Mesenchymal stem cell (in vitro differentiated cells and primary cell): ENCODE measurements around the gene PLIN1.

Experiments used
- DNase-seq: peaks from one replicate; pipeline ENCODE4 v3.0.0-alpha.2; 2013
- H2AFZ ChIP-seq: one replicate; pipeline ENCODE4 v1.6.1; 2013; ENCODE audit warnings: low read depth, mild to moderate bottlenecking, control low read depth, inconsistent platforms, low read length, moderate library complexity
- H2AK5ac ChIP-seq: 2 replicates; pipeline ENCODE4 v1.6.1; 2013; ENCODE audit warnings: low read length, moderate library complexity, mild to moderate bottlenecking, inconsistent platforms; ENCODE audit not compliant: severe bottlenecking
- H2BK120ac ChIP-seq: one replicate; pipeline ENCODE4 v1.6.1; 2013; ENCODE audit warnings: low read depth, mild to moderate bottlenecking, inconsistent platforms, low read length, moderate library complexity
- H2BK12ac ChIP-seq, 2 experiments: one replicate each; pipeline ENCODE4 v1.6.1; 2013; ENCODE audit warnings: inconsistent platforms in 2 of 2, low read length in 2 of 2, mild to moderate bottlenecking in 2 of 2, moderate library complexity in 2 of 2, control low read depth in 1 of 2
- H2BK15ac ChIP-seq: one replicate; pipeline ENCODE4 v1.6.1; 2013; ENCODE audit warnings: mild to moderate bottlenecking, low read depth, inconsistent platforms; ENCODE audit not compliant: poor library complexity, severe bottlenecking
- H2BK5ac ChIP-seq: 2 replicates; pipeline ENCODE4 v1.6.1; 2013; ENCODE audit warnings: low read depth, mild to moderate bottlenecking, low read length, control low read depth, inconsistent platforms; ENCODE audit not compliant: poor library complexity, severe bottlenecking
- H3K14ac ChIP-seq, 2 experiments: one replicate each; pipeline ENCODE4 v1.6.1; 2013; ENCODE audit warnings: inconsistent platforms in 2 of 2, low read length in 2 of 2, control low read depth in 1 of 2, mild to moderate bottlenecking in 1 of 2, moderate library complexity in 1 of 2
- H3K18ac ChIP-seq, 2 experiments: one replicate each; pipeline ENCODE4 v1.6.1; 2013; ENCODE audit warnings: inconsistent platforms in 2 of 2, low read length in 2 of 2, control low read depth in 1 of 2, low read depth in 1 of 2, mild to moderate bottlenecking in 1 of 2
- H3K23ac ChIP-seq, 2 experiments: one replicate each; pipeline ENCODE4 v1.6.1; 2013; ENCODE audit warnings: inconsistent platforms in 2 of 2, low read length in 2 of 2, mild to moderate bottlenecking in 2 of 2, moderate library complexity in 2 of 2, control low read depth in 1 of 2
- H3K27ac ChIP-seq: 2 replicates; pipeline ENCODE4 v1.5.1; 2013; ENCODE audit warnings: mild to moderate bottlenecking, moderate library complexity, low read length, control low read depth, inconsistent platforms; ENCODE audit not compliant: poor library complexity, severe bottlenecking
- H3K27me3 ChIP-seq, 2 experiments: 2 replicates each; pipeline versions ENCODE4 v1.6.1 to v1.7.0; 2013; ENCODE audit warnings: low read length in 2 of 2, mild to moderate bottlenecking in 2 of 2, moderate library complexity in 2 of 2, control low read depth in 1 of 2, inconsistent platforms in 1 of 2; ENCODE audit not compliant: control insufficient read depth in 1 of 2, insufficient read depth in 1 of 2
- H3K36me3 ChIP-seq, 2 experiments: 2 replicates each; pipeline versions ENCODE4 v1.6.1 to v1.7.0; 2013; ENCODE audit warnings: low read length in 2 of 2, control low read depth in 1 of 2, inconsistent platforms in 1 of 2, low read depth in 1 of 2, mild to moderate bottlenecking in 1 of 2; ENCODE audit not compliant: insufficient read depth in 2 of 2, control insufficient read depth in 1 of 2
- H3K4ac ChIP-seq, 2 experiments: one replicate each; pipeline ENCODE4 v1.6.1; 2013; ENCODE audit warnings: inconsistent platforms in 2 of 2, low read length in 2 of 2, mild to moderate bottlenecking in 2 of 2, moderate library complexity in 2 of 2, control low read depth in 1 of 2, low read depth in 1 of 2
- H3K4me1 ChIP-seq: 2 replicates; pipeline ENCODE4 v1.6.1; 2013; ENCODE audit warnings: low read depth, low read length, control low read depth; ENCODE audit not compliant: control insufficient read depth, insufficient read depth
- H3K4me2 ChIP-seq: 2 replicates; pipeline ENCODE4 v1.6.1; 2013; ENCODE audit warnings: low read length, mild to moderate bottlenecking, inconsistent platforms; ENCODE audit not compliant: poor library complexity, severe bottlenecking
- H3K4me3 ChIP-seq, 2 experiments: 2 replicates each; pipeline versions ENCODE4 v1.5.1 to v1.7.0; 2013; ENCODE audit warnings: low read length in 2 of 2, mild to moderate bottlenecking in 2 of 2, control low read depth in 1 of 2, low read depth in 1 of 2; ENCODE audit not compliant: insufficient read depth in 1 of 2
- H3K79me1 ChIP-seq: replicated peaks from 2 replicates; pipeline ENCODE4 v1.6.1; 2013; ENCODE audit warnings: mild to moderate bottlenecking, control low read depth, low read length, inconsistent platforms; ENCODE audit not compliant: poor library complexity, severe bottlenecking
- H3K9ac ChIP-seq: 2 replicates; pipeline ENCODE4 v1.7.0; 2013; ENCODE audit warnings: mild to moderate bottlenecking, low read length, moderate library complexity
- H3K9me3 ChIP-seq: 2 replicates; pipeline ENCODE4 v1.7.0; 2013; ENCODE audit warnings: mild to moderate bottlenecking, low read length; ENCODE audit not compliant: control insufficient read depth
- H4K8ac ChIP-seq: one replicate; pipeline ENCODE4 v1.6.1; 2013; ENCODE audit warnings: inconsistent platforms, mild to moderate bottlenecking, low read length, moderate library complexity
- H4K91ac ChIP-seq: one replicate; pipeline ENCODE4 v1.6.1; 2013; ENCODE audit warnings: mild to moderate bottlenecking, low read length, inconsistent platforms
- WGBS: methylation state at CpG from one replicate; pipeline ENCODE4 v1.1.7; 2013; ENCODE audit warnings: mixed read lengths; 5-methylcytosine and 5-hydroxymethylcytosine counted together

PLIN1 gene

DNA sequence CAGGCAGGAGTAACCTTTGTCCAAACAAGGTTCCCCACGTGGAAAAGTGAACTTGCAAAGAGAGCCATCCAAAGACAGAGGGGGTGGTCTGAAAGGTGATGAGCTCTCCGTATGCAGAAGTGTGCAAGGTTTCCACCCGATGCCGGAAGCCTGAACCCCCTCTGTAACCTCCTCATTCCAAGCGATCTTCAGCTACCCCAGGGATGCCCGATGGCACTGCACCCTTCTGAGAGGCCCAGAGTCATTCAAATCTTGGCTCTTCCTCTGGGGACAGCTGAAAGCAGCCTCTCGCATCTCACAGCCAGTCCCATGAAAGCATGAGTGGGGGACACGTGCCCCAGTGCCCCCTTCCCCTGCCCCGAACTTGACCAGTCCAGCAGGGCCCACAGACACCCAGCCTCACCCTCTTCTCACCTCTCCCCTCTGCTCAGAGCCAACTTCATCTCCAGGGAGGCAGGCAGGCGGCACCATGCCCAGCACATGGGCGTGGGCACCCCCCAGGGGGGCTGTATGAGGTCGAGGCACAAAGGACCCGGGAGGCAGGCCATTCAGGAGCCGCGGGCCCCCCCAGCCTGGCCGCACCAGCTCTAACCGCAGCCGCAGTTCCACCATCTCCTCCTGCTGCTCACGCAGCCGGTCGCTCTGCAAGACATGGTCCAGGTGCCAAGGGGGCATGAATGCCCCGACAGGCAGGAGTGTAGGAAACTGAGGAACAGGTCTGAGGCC is 32.6 kb downstream of the PLIN1 start:
- H3K79me1 ChIP-seq: peaks cover 13% of the 10 kb centered on the region
- peaks cover 55 to 62% of the 10 kb centered on the region in 2 experiments for H3K36me3 ChIP-seq
- 92% methylated on average over 22 of the region's 22 CpGs for WGBS
- H2BK15ac ChIP-seq: no peak overlapping the region
- no peak overlapping the region for H3K4ac ChIP-seq
- H3K9ac ChIP-seq: peak overlapping the region; percentile 18
- H3K27ac ChIP-seq: no peak overlapping the region
- no peak overlapping the region for H2BK5ac ChIP-seq
- no peaks in the 10 kb centered on the region for H3K27me3 ChIP-seq
- H2BK12ac ChIP-seq: no peak overlapping the region
- DNase-seq: no peak
- H3K9me3 ChIP-seq: no peaks in the 10 kb centered on the region
- no peak overlapping the region for H4K91ac ChIP-seq
- H3K23ac ChIP-seq: no peak overlapping the region
- no peak overlapping the region for H2AFZ ChIP-seq
- H3K18ac ChIP-seq: no peak overlapping the region
- no peak overlapping the region for H2AK5ac ChIP-seq
- peaks cover 4% of the 10 kb centered on the region for H3K4me1 ChIP-seq
- no peak overlapping the region for H3K14ac ChIP-seq
- no peak overlapping the region for H2BK120ac ChIP-seq
- no peak overlapping the region for H4K8ac ChIP-seq
- no peak overlapping the region for H3K4me2 ChIP-seq
- no peak overlapping the region for H3K4me3 ChIP-seq

DNA sequence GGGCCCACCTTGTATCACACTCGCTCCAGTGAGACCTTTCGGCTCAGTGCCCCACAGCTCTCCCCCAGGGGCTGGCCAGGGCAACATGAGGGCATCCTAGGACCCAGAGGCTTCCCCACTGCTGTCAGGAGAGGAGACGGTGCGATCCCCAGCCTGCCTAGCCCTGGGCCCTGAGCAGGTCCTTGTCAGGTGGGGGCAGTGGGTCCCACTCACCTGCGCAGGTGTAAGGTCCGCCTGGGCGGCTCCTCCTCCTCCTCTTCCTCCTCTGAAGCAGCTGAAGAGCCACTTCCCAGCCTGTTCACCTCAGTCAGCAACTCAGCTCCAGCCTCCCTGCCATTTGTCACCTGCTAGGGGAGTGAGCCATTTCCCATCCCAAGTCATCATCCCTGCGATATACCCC is 33.5 kb downstream of the PLIN1 start:
- no peak overlapping the region for H3K27ac ChIP-seq
- no peak overlapping the region for H4K91ac ChIP-seq
- H3K23ac ChIP-seq: no peak overlapping the region
- H3K14ac ChIP-seq: no peak overlapping the region
- no peak overlapping the region for H3K9ac ChIP-seq
- no peak overlapping the region for H2BK12ac ChIP-seq
- H2BK5ac ChIP-seq: no peak overlapping the region
- no peak overlapping the region for H3K18ac ChIP-seq
- no peak overlapping the region for H2AFZ ChIP-seq
- no peak overlapping the region for H3K4ac ChIP-seq
- H3K4me2 ChIP-seq: no peak overlapping the region
- no peak overlapping the region for H4K8ac ChIP-seq
- no peaks in the 10 kb centered on the region for H3K9me3 ChIP-seq
- 98% methylated on average over 8 of the region's 8 CpGs for WGBS
- no peaks in the 10 kb centered on the region for H3K27me3 ChIP-seq
- H3K79me1 ChIP-seq: peaks cover 13% of the 10 kb centered on the region
- peaks cover 4% of the 10 kb centered on the region for H3K4me1 ChIP-seq
- no peak overlapping the region for H2BK15ac ChIP-seq
- no peak for DNase-seq
- no peak overlapping the region for H3K4me3 ChIP-seq
- peaks cover 62 to 70% of the 10 kb centered on the region in 2 experiments for H3K36me3 ChIP-seq
- H2BK120ac ChIP-seq: no peak overlapping the region
- no peak overlapping the region for H2AK5ac ChIP-seq

DNA sequence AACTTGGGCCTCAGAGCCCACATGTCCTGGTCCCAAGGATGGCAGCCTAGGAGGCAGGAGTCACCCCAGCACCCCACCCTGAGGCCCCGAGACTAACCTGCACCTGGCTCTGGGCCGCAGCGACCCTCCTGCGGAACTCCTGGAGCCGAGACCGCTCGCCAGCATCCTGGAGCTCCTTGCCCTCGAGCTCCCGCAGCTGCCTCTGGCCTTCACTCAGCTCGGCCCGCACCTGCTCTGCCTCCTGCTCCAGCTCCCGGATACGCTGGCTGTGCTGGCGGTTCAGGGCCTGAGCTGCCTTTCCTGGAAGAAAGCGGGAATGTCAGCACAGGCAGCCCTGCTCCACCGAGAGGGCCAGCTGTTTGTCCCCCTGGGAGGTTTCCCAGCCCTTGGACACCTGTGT is 37.1 kb downstream of the PLIN1 start:
- Histone ChIP-seq H3K79me1 (peaks cover 6% of the 10 kb centered on the region), H3K9me3 (no peaks in the 10 kb centered on the region), H2BK15ac (no peak overlapping the region), H3K27me3 (no peaks in the 10 kb centered on the region), H3K18ac (no peak overlapping the region), H3K4me2 (no peak overlapping the region), H3K4ac (no peak overlapping the region), H3K4me3 (peak overlapping the region in 1 of 2 experiments; percentile 11), H2AFZ (no peak overlapping the region), H2BK12ac (no peak overlapping the region), H3K23ac (no peak overlapping the region), H4K91ac (no peak overlapping the region), H3K14ac (no peak overlapping the region), H3K4me1 (no peaks in the 10 kb centered on the region), H2BK5ac (no peak overlapping the region), H2AK5ac (no peak overlapping the region), H3K27ac (no peak overlapping the region), H4K8ac (no peak overlapping the region), H2BK120ac (no peak overlapping the region), H3K9ac (no peak overlapping the region), H3K36me3 (peaks cover 46 to 57% of the 10 kb centered on the region in 2 experiments)
- WGBS: 97% methylated on average over 16 of the region's 16 CpGs
- DNase-seq: no peak

DNA sequence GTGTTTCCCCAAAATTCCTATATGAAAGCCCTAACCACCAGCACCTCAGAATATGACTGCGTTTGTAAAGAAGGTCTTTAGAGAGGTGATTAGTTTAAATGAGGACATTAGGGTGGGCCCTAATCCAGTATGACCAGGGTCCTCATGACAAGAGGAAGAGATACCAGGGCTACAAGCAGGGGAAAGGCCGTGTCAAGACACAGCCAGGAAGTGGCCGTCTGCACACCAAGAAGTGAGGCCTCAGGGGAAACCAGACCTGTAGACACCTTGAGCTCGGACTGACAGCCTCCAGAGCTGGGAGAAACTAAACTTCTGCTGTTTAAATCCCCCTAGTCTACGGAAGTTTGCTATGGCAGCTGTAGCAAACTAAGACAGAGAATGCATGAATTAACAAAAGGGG is 38.1 kb downstream of the PLIN1 start:
- Histone ChIP-seq H3K18ac (no peak overlapping the region), H3K4me2 (no peak overlapping the region), H2BK5ac (no peak overlapping the region), H3K4me3 (no peak overlapping the region), H3K27ac (no peak overlapping the region), H3K23ac (no peak overlapping the region), H2AFZ (no peak overlapping the region), H4K91ac (no peak overlapping the region), H3K9ac (no peak overlapping the region), H3K36me3 (peaks cover 37 to 52% of the 10 kb centered on the region in 2 experiments), H3K9me3 (no peaks in the 10 kb centered on the region), H2BK12ac (no peak overlapping the region), H3K14ac (no peak overlapping the region), H3K79me1 (peaks cover 4% of the 10 kb centered on the region), H4K8ac (no peak overlapping the region), H2AK5ac (no peak overlapping the region), H3K27me3 (no peaks in the 10 kb centered on the region), H3K4ac (no peak overlapping the region), H2BK120ac (no peak overlapping the region), H2BK15ac (no peak overlapping the region), H3K4me1 (no peaks in the 10 kb centered on the region)
- no peak for DNase-seq
- WGBS: 93% methylated on average over 5 of the region's 5 CpGs
